Neural progenitor cell (in vitro differentiated cells): ENCODE data around the gene NCKAP5. TPM values are rescaled to one million over a fixed set of nuclear protein-coding genes. Genes with fewer than 3 reads are reported as not detected.

ENCODE experiments used
- DNase-seq: peaks from one replicate; pipeline ENCODE4 v3.0.0-alpha.2; 2016; ENCODE audit warnings: low spot score
- H2AFZ ChIP-seq: fragments of 200-600 bp; sonication (generic); replicated peaks from 2 replicates; pipeline ENCODE4 v1.6.1; 2016; ENCODE audit warnings: antibody characterized with exemption
- H3F3A ChIP-seq: fragments of 200-600 bp; sonication (generic); 2 replicates; pipeline ENCODE4 v1.6.1; 2016; ENCODE audit warnings: antibody characterized with exemption, low read depth
- H3K27ac ChIP-seq: fragments of 200-600 bp; sonication (generic); 2 replicates; pipeline ENCODE4 v1.5.1; 2016; ENCODE audit warnings: mild to moderate bottlenecking
- H3K27me3 ChIP-seq: fragments of 200-600 bp; sonication (generic); 2 replicates; pipeline ENCODE4 v1.6.1; 2016; ENCODE audit warnings: mild to moderate bottlenecking, moderate library complexity
- H3K36me3 ChIP-seq: fragments of 200-600 bp; sonication (generic); 2 replicates; pipeline ENCODE4 v1.5.1; 2016
- H3K4me1 ChIP-seq: fragments of 200-600 bp; sonication (generic); 2 replicates; pipeline ENCODE4 v1.6.1; 2016; ENCODE audit warnings: mixed run types
- H3K4me2 ChIP-seq: fragments of 200-600 bp; sonication (generic); 2 replicates; pipeline ENCODE4 v1.6.1; 2016
- H3K4me3 ChIP-seq: fragments of 200-600 bp; sonication (generic); 2 replicates; pipeline ENCODE4 v1.5.1; 2016
- H3K79me2 ChIP-seq: fragments of 200-600 bp; sonication (generic); 2 replicates; pipeline ENCODE4 v1.6.1; 2016; ENCODE audit warnings: low read depth
- H3K9ac ChIP-seq: fragments of 200-600 bp; sonication (generic); 2 replicates; pipeline ENCODE4 v1.6.1; 2016
- H3K9me3 ChIP-seq: fragments of 200-600 bp; sonication (generic); 2 replicates; pipeline ENCODE4 v1.5.1; 2016; ENCODE audit warnings: low read depth
- H4K20me1 ChIP-seq: fragments of 200-600 bp; sonication (generic); 2 replicates; pipeline ENCODE4 v1.6.1; 2016; ENCODE audit warnings: low read depth
- H3K27ac Mint-ChIP-seq: 3 replicates; pipeline ENCODE4 v1.8.0; 2021; ENCODE audit warnings: mixed read lengths
- H3K27me3 Mint-ChIP-seq: 2 replicates; pipeline ENCODE4 v1.8.0; 2022; ENCODE audit warnings: low read depth, mild to moderate bottlenecking, inconsistent platforms, moderate library complexity, mixed read lengths; ENCODE audit not compliant: insufficient read depth
- H3K36me3 Mint-ChIP-seq: 3 replicates; pipeline ENCODE4 v1.8.0; 2021; ENCODE audit warnings: mixed read lengths
- H3K4me1 Mint-ChIP-seq: 3 replicates; pipeline ENCODE4 v1.8.0; 2021; ENCODE audit warnings: mixed read lengths
- H3K4me3 Mint-ChIP-seq: 3 replicates; pipeline ENCODE4 v1.8.0; 2021; ENCODE audit warnings: mild to moderate bottlenecking, moderate library complexity, mixed read lengths
- H3K9me3 Mint-ChIP-seq: 3 replicates; pipeline ENCODE4 v1.8.0; 2020; ENCODE audit warnings: mixed read lengths
- EZH2 ChIP-seq: fragments of 200-600 bp; sonication (generic); IDR thresholded peaks from 2 replicates; pipeline ENCODE4 v1.6.1; 2017; ENCODE audit warnings: antibody characterized with exemption, mild to moderate bottlenecking, moderate library complexity
- EZH2phosphoT487 ChIP-seq: fragments of 200-600 bp; sonication (generic); IDR thresholded peaks from 2 replicates; pipeline ENCODE4 v1.6.1; 2017; ENCODE audit warnings: antibody characterized with exemption
- total RNA-seq: library from RNA; depleted of rRNA; stranded (reverse); fragments of >200 nt; gene quantifications from 2 replicates; pipeline ENCODE4 v1.2.3, GENCODE V29; 2015; ENCODE audit warnings: low replicate concordance
- TF ChIP-seq, protein P1 (sequence below): fragments of 200-600 bp; sonication (generic); IDR thresholded peaks from 2 replicates; pipeline ENCODE4 v1.5.1; 2017; ENCODE audit warnings: antibody characterized with exemption, mild to moderate bottlenecking

Gene NCKAP5
- total RNA-seq, 1 donor from 2014 or later: 0.47 TPM

DNA sequence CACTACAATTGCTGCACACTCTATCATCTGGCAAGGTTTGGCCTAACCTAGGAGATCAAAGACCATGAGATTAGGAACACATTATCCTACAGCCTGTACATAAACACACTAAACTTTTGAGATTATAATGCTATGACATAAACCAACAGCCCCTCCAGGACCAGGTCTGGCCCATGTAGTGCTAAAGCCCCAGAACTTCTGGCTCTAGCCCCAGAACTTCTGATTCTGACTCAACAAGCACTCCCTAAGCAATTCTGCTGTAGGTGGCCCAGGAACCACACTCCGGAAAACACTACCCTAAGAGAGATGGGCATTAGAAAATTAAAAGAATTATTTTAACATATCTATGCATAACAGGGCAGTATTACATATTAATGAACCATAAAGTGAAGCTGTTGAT lies 528.7 kb downstream of the NCKAP5 start:
- Histone ChIP-seq H3K9me3 (no peaks in the 10 kb centered on the region), H3K27ac (no peak overlapping the region), H4K20me1 (no peaks in the 10 kb centered on the region), H3K4me3 (no peak overlapping the region), H3F3A (no peaks in the 10 kb centered on the region), H3K9ac (no peak overlapping the region), H3K79me2 (no peaks in the 10 kb centered on the region), H3K27me3 (no peaks in the 10 kb centered on the region), H3K36me3 (no peaks in the 10 kb centered on the region), H2AFZ (no peak overlapping the region), H3K4me2 (no peak overlapping the region), H3K4me1 (no peaks in the 10 kb centered on the region)
- Mint-ChIP-seq H3K36me3 (peaks cover 2% of the 10 kb centered on the region), H3K27me3 (peaks cover 3% of the 10 kb centered on the region), H3K9me3 (peaks cover 17% of the 10 kb centered on the region), H3K4me3 (no peak overlapping the region), H3K4me1 (no peaks in the 10 kb centered on the region), H3K27ac (no peak overlapping the region)
- no peak for DNase-seq
- no peak for TF ChIP-seq EZH2phosphoT487
- no peak for TF ChIP-seq EZH2
- TF ChIP-seq, protein P1, sequence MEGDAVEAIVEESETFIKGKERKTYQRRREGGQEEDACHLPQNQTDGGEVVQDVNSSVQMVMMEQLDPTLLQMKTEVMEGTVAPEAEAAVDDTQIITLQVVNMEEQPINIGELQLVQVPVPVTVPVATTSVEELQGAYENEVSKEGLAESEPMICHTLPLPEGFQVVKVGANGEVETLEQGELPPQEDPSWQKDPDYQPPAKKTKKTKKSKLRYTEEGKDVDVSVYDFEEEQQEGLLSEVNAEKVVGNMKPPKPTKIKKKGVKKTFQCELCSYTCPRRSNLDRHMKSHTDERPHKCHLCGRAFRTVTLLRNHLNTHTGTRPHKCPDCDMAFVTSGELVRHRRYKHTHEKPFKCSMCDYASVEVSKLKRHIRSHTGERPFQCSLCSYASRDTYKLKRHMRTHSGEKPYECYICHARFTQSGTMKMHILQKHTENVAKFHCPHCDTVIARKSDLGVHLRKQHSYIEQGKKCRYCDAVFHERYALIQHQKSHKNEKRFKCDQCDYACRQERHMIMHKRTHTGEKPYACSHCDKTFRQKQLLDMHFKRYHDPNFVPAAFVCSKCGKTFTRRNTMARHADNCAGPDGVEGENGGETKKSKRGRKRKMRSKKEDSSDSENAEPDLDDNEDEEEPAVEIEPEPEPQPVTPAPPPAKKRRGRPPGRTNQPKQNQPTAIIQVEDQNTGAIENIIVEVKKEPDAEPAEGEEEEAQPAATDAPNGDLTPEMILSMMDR: no peak

- Histone ChIP-seq H3K79me2 (no peaks in the 10 kb centered on the region), H3K27ac (no peak overlapping the region), H3F3A (no peaks in the 10 kb centered on the region), H2AFZ (no peak overlapping the region), H3K36me3 (no peaks in the 10 kb centered on the region), H3K27me3 (no peaks in the 10 kb centered on the region), H3K4me3 (no peak overlapping the region), H3K9ac (no peak overlapping the region), H4K20me1 (no peaks in the 10 kb centered on the region), H3K4me1 (no peaks in the 10 kb centered on the region), H3K9me3 (no peaks in the 10 kb centered on the region), H3K4me2 (no peak overlapping the region)
- no peak overlapping the region for H3K27ac Mint-ChIP-seq
- no peaks in the 10 kb centered on the region for H3K4me1 Mint-ChIP-seq
- H3K27me3 Mint-ChIP-seq: peaks cover 3% of the 10 kb centered on the region
- DNase-seq: peak; percentile 69
- no peak overlapping the region for H3K4me3 Mint-ChIP-seq
- peaks cover 6% of the 10 kb centered on the region for H3K36me3 Mint-ChIP-seq
- TF ChIP-seq EZH2phosphoT487 (no peak), EZH2 (no peak)
- TF ChIP-seq, protein P1: no peak
- H3K9me3 Mint-ChIP-seq: no peaks in the 10 kb centered on the region
These were observed 541.6 kb downstream of the NCKAP5 start for GRCh38 chr2:133026536-133027177.

DNA sequence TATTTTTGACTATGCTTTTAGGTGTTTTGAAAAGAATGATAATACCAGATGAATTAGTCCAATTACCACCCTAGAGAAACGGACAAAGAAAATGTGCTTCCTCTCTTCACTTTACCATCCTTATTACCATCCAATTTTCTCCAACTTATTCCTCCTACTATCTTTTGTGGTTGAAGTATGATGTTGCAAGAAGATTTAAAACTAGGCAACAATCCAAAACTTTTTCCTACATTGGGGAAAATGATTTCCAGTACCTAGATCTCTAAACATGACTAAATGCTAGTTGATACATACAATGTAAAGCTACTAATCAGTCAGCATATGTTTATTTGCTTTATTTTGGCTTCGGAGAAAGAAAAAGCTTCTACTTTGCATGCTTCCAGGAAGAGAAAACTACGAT lies 543.3 kb downstream of the NCKAP5 start:
- Histone ChIP-seq H3K79me2 (no peaks in the 10 kb centered on the region), H2AFZ (no peak overlapping the region), H3K4me1 (no peaks in the 10 kb centered on the region), H4K20me1 (no peaks in the 10 kb centered on the region), H3K27me3 (no peaks in the 10 kb centered on the region), H3K4me3 (no peak overlapping the region), H3K4me2 (no peak overlapping the region), H3K27ac (no peak overlapping the region), H3F3A (no peaks in the 10 kb centered on the region), H3K9ac (no peak overlapping the region), H3K9me3 (no peaks in the 10 kb centered on the region), H3K36me3 (no peaks in the 10 kb centered on the region)
- Mint-ChIP-seq H3K36me3 (peaks cover 2% of the 10 kb centered on the region), H3K4me3 (no peak overlapping the region), H3K27ac (no peak overlapping the region), H3K9me3 (no peaks in the 10 kb centered on the region), H3K4me1 (no peaks in the 10 kb centered on the region), H3K27me3 (no peaks in the 10 kb centered on the region)
- DNase-seq: no peak
- no peak for TF ChIP-seq EZH2
- TF ChIP-seq, protein P1: no peak
- TF ChIP-seq EZH2phosphoT487: no peak
